K562 (cell line): ENCODE results near the gene ADARB2.

Source experiments
- CREB1 ChIP-seq, 2 experiments: sonication (generic) in 1 of 2; formaldehyde crosslinking in 1 of 2; IDR thresholded peaks; 2 replicates each; pipeline versions ENCODE4 v1.6.1 to v1.8.0; 2012 to 2022; ENCODE audit warnings: inconsistent platforms in 1 of 2, mild to moderate bottlenecking in 1 of 2, missing genetic modification reagents in 1 of 2, moderate library complexity in 1 of 2
- CTCF ChIP-seq, 3 experiments: IDR thresholded peaks in 2 of 3; conservative IDR thresholded peaks in 1 of 3; 2 replicates each; pipeline ENCODE4 v1.5.1; 2011 to 2012; ENCODE audit warnings: low read length in 3 of 3, mild to moderate bottlenecking in 3 of 3, control low read depth in 2 of 3, improper control_type of control experiment in 1 of 3, inconsistent platforms in 1 of 3, low read depth in 1 of 3, mixed read lengths in 1 of 3, moderate library complexity in 1 of 3; ENCODE audit not compliant: insufficient read depth in 2 of 3
- ELK1 ChIP-seq: sonication (generic); formaldehyde crosslinking; IDR thresholded peaks from 2 replicates; pipeline ENCODE4 v1.8.1; 2022; ENCODE audit warnings: missing genetic modification reagents
- ESRRB ChIP-seq: fragments of 250-450 bp; sonication (Bioruptor Pico); IDR thresholded peaks from 2 replicates; pipeline ENCODE4 v1.5.0; 2020; ENCODE audit warnings: mild to moderate bottlenecking, moderate library complexity, borderline replicate concordance
- FOXJ3 ChIP-seq: sonication (generic); formaldehyde crosslinking; IDR thresholded peaks from 2 replicates; pipeline ENCODE4 v1.4.0; 2020; ENCODE audit warnings: mild to moderate bottlenecking, missing genetic modification reagents
- FOXM1 ChIP-seq, 2 experiments: fragments of 450-650 bp in 1 of 2; sonication (generic) in 1 of 2; formaldehyde crosslinking in 1 of 2; IDR thresholded peaks; 2 replicates each; pipeline versions ENCODE4 v1.6.1 to v1.9.0; 2017 to 2022; ENCODE audit warnings: low read depth in 2 of 2, mild to moderate bottlenecking in 2 of 2, missing genetic modification reagents in 1 of 2, moderate library complexity in 1 of 2
- MAZ ChIP-seq, 2 experiments: fragments of 450-650 bp in 1 of 2; sonication (generic) in 1 of 2; formaldehyde crosslinking; IDR thresholded peaks in 1 of 2; conservative IDR thresholded peaks in 1 of 2; 2 replicates each; pipeline versions ENCODE4 v1.4.0 to v1.5.0; 2020; ENCODE audit warnings: mild to moderate bottlenecking in 1 of 2, missing genetic modification reagents in 1 of 2
- POLR2A ChIP-seq: fragments of 450-650 bp; conservative IDR thresholded peaks from 2 replicates; pipeline ENCODE4 v1.6.1; 2016
- RAD51 ChIP-seq: fragments of 450-650 bp; IDR thresholded peaks from 2 replicates; pipeline ENCODE4 v1.7.1; 2016; ENCODE audit warnings: low read depth, mild to moderate bottlenecking, borderline replicate concordance
- SP1 ChIP-seq: sonication (generic); formaldehyde crosslinking; IDR thresholded peaks from 2 replicates; pipeline ENCODE4 v1.8.1; 2022; ENCODE audit warnings: mild to moderate bottlenecking, missing genetic modification reagents
- ZBTB11 ChIP-seq, 3 experiments: fragments of 200-800 bp in 1 of 3; fragments of 250-450 bp in 1 of 3; fragments of 450-650 bp in 1 of 3; sonication (Bioruptor Pico) in 1 of 3; sonication (Bioruptor generic) in 1 of 3; formaldehyde crosslinking in 1 of 3; IDR thresholded peaks; 2 replicates each; pipeline versions ENCODE4 v1.6.1 to v1.8.0; 2016 to 2022; ENCODE audit warnings: mild to moderate bottlenecking in 2 of 3, missing genetic modification characterization in 2 of 3, missing compliant biosample characterization in 1 of 3, moderate library complexity in 1 of 3

DNA sequence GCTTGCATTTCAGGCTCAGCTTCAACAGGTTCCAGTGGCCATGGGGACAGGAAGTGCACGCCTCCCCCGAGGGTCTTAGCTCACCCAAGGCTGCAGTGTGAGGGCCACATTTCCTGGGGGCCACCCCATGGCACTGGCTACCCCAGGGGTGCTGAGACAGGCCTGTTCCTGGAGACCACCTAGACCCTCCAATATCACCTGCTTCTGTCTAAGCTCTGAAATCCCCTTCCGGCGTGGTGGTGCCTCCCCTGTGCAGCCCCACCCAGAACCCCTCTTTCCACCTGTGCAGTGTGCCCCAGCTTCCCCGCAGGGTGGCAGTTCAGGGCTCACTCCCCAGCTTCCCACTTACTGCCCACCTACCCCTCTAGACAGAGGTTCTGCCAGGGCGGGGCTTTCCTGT is 83.1 kb downstream of the ADARB2 start:
- no peak for TF ChIP-seq FOXJ3
- no peak for TF ChIP-seq POLR2A
- TF ChIP-seq ELK1 (CRISPR knock-in tag): no peak
- no peak for TF ChIP-seq CREB1 (IDR thresholded peaks at IDR 0.05)
- TF ChIP-seq CREB1 (CRISPR knock-in tag; IDR thresholded peaks at IDR 0.05): no peak
- no peak for TF ChIP-seq CTCF (IDR thresholded peaks at IDR 0.05 in 2 of 3, conservative IDR thresholded peaks at IDR 0.05 in 1 of 3; ENCODE audit: insufficient read depth in 2 of 3, low read depth in 1 of 3, low read length in 3 of 3)
- TF ChIP-seq RAD51: no peak
- no peak for TF ChIP-seq ESRRB (CRISPR knock-in tag)
- TF ChIP-seq FOXM1 (IDR thresholded peaks at IDR 0.05; ENCODE audit: low read depth): no peak
- TF ChIP-seq FOXM1 (CRISPR knock-in tag; IDR thresholded peaks at IDR 0.05; ENCODE audit: low read depth): no peak
- no peak for TF ChIP-seq MAZ (CRISPR knock-in tag; conservative IDR thresholded peaks at IDR 0.05 in 1 of 2, IDR thresholded peaks at IDR 0.05 in 1 of 2)
- no peak for TF ChIP-seq ZBTB11 (CRISPR knock-in tag; IDR thresholded peaks at IDR 0.05)
- no peak for TF ChIP-seq SP1 (CRISPR knock-in tag)
